GM18499 (cell line): ENCODE measurements around the gene TNIP3.
"Not testable (repeated sequence)": the region's sequence is repeated elsewhere in the genome, so short reads cannot be mapped to it uniquely, and the experiment has no call there.

Source experiments
- ATAC-seq: cut with Tn5 transposase; IDR thresholded peaks from one replicate; pipeline ENCODE4 v1.9.1; 2021; ENCODE audit warnings: moderate number of reproducible peaks; ENCODE audit not compliant: insufficient read depth, unreplicated experiment

TNIP3 gene

DNA sequence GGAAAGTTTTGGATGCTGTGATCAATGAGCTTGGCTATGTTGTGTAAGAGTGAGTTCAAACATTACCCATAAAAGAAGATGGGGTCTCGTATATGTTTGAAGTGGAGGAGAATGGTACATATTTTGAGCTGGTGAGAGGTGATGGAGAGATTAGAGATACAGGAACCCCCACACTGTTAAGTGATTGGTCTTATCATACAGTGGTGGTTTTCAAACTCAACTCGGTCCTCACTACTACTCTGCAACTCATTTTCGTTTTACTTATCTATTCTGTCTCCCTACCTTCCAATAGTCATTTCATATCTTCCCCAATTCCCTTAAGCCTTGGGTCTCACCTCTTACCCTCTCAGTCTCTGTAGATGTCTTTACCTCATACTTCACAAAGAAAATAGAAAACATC is 16.4 kb upstream of the TNIP3 start:
- no peak for ATAC-seq

DNA sequence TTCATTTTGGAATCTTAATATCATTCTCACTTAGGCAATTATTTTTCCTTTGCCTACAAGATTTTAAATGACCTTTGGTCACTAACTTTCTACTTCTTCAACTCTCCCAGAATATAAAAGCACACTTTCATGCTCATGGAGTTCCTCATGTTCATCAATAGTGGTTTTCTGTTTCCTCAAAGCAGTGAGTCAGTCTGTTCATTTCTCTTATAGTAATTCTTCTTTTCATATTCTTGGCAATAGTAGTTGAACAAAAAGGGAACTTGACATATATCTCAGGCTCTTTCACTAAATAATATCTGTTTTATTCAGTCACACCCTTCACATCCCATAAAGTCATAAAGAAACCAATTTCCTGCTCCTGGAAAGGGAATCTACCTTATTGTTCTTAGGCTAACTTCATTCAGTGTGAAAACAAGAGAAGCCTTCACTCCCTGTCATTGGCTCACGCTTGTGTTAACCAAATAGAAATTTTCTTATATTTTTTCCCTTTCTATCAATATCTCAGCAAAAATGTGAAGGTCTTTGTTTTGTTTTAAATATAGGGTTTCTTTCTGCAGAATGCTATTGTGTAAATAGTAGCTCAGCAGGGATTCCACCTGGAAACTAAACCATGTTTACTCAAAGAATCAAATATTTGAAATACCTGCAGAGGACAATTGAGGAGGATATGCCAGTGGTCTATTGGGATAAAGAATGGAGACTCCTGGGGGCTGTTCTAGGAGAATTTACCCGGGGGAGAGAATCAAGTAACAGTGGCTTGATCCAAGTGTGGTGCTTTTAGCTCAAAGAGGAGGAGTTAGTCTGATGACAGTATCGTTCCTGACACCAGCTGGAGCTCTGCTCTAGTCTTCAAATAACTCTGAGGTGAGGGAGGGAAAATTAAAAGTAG is 13.4 kb upstream of the TNIP3 start:
- ATAC-seq, result no peak

DNA sequence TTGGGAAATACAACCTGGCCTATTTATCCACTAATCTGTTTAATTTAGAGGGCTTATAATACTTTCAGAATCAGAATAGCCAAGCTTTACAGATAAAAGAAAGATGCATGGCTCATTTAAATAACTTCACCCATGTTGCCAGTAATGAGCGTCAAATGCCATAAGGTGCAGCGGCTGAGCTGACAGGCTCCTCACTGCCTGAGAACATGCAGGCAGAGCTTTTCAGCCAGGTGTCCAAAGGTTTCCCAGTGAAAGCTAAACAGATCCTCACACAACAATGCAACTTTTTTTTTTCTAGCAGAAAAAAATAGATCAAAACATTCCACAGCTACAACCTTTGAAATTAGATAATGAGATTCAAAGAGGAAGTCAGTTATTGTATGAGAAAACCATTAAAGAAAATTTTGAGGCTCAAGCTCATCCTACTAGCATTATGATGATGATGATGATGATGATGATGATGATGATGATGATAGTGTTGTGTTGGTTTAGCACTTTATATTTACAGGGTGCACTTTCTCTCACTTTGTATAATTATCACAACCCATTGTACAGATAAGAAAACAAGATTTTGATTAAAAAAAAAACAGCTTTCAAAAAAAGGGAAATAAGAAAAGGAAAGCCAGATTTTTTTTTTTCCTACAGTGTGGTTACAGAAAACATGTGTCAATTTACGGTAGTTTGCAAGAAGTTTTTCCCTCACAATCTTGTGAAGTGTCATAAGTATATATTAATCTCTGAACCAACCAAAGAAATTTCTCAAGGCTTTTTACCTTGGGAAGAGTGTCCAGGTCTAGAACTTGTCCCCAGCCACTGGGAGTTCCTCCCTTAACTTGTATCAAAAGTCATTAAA is 12.2 kb upstream of the TNIP3 start:
- ATAC-seq, result no peak

DNA sequence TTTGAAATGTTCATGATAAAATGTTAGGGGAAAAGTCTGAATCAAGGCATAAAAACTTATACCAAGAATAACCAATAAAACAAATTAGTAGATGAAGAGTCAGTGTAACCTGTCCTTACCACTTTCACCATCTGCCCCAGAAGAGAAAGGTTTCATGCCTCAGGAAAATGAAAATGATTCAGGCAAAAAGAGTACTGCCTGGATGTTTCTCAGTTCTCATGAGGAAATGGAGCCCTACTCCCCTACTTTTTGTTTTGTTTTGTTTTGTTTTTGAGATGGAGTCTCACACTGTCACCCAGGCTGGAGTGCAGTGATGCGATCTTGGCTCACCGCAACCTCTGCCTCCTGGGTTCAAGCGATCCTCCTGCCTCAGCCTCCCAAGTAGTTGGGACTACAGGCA is 7.4 kb upstream of the TNIP3 start:
- not testable (repeated sequence) for ATAC-seq

DNA sequence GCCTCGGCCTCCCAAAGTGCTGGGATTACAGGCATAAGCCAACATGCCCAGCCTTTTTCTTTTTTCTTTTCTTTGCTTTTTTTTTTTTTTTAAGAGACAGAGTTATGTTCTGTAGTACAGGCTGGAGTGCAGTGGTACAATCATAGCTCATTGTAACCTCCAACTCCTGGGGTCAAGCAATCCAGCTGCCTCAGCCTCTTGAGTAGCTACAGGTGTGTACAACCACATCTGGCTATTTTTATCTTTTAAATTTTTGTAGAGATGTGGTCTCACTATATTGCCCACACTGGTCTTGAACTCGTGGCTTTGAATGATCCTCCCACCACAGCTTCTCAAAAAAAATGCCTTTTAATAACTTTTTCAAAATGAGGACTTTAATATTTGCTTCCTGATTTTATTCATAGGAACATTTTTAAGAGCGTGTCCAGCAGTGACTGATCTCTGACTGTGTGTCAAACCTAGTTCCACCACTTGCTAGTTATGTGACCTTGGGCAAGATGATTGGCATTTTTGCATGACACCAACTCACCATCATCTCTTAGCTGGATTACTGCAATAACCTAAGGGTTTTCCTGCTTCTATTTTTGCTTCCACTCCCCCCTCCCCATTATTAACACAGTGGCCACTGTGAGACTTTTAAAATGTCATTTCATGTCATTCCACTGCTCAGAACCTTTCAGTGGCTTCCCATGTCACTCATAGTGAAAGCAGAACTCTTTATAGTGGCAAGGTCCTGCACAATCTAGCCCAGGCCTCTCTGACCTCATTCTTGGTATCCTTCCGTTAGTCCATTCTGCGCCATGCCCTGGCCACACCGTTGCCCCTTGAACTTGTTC is 4.5 kb upstream of the TNIP3 start:
- ATAC-seq, result peak; percentile 84

DNA sequence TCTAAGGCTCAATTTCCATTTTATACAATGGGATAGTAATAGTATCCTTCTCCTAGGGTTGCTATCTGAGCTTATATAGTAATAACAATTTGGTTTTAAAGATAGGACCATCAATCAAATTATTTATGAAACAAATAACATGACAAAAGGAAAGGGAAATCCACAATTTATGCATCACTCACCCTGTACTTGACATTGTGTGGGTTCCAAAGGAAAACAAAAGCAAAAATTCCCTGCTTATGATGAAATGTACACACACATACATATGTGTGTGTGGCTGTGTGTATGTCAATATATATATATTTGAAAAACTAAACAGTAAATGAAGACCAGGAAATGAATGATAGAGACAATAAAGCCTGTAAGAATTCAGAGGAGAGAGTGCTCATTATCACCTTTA is 2.9 kb upstream of the TNIP3 start:
- no peak for ATAC-seq

DNA sequence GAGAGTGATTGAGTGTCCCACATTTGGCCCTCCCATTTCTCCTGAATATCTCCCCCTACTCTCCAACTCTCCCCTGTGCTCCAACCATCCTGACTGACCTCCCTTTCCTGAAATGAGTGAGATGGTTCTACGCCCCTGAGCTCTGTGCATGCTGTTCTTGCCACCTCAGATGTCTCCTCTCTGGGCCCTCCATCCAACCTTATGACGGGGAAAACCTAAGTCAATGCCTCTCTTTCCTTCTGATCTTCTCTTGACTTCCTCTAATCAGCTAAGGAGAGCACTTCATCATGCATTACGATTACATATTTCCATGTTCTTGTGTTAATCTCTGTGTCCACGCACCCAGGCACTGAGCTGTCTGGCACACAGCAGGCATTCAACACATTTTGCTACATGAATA is 1.1 kb upstream of the TNIP3 start:
- ATAC-seq, result no peak

DNA sequence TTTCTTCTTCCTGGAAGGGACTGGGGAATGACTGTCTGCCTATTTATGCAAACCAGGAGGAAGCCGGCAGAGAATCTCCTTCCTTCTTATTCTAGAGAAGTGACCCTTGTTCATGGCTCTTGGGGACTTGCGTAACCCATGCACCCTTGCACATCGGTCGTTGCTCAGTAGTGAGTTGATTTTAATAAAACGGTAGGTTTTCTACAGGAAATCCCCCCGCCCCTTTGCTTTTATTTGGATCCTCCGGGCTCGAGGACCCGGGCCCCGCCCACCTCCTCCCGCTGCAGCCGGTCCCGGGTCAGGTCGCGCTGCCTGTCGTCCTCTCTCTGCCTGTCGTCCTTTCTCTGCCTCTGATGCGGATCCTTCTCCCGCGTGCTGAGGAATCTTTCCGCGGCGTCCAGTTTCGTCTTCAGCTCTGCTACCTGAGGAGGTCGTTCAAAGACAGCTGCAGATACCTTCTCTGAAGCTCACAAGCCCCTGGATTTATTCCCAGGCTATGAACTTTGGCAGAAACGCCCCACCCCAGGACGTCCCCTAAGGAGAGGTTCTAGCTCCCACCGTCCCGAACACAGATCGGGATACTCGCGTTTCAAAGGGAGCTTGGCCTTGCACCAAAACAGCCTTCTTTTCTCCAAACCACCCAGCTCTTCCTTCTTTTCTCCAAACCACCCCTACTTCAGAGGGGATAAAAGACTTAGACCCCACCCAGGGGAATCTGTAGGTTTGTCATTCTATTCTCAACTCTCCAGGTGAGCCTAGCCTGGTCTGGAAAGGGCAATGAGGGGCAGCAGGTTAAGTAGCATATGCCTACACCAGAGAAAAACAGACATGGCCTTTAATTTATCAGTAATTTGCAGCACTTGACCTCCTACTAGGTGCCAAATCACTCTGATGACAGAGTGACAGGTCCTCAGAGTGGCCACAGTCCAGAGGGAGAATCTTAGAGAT is 7.0 kb downstream of the TNIP3 start:
- ATAC-seq, result no peak

DNA sequence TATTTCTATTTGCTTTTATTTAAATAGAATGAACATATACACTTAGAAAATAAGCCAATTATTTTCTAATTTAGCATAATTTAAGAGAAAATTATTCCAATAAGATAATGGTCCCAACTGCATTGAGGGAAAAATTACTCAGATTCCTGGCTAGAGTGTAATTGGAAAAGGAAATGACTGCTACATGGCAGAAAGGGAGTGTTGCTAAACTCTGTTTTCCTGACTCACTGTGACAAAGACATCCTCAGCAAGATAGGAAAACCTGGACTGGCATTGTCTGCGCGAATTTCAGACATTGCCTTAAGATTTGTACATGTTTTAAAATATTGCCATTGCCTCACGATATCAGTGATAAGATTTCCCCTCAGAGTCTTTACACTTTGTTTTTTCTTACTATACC is 8.2 kb downstream of the TNIP3 start:
- ATAC-seq, result no peak

DNA sequence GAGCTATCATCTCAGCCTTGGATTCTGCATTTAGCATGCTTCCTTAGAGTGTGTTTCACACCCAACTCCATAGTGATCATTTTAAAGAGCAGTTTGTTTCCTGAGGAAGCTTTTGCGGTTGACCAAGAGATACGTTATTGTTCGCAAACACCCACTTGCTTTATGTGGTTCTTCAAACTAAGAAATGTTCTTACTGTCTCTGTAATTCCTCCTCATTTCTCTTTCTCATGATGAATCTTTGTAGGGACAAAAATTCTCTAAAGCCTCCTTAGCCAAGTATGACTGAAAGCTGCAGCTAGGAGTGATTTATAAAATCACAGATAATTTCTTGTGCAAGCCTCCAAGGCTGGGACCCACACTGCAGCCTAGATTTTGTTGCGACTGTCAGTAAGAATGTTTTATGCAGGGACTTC is 10.0 kb downstream of the TNIP3 start:
- ATAC-seq, result no peak

DNA sequence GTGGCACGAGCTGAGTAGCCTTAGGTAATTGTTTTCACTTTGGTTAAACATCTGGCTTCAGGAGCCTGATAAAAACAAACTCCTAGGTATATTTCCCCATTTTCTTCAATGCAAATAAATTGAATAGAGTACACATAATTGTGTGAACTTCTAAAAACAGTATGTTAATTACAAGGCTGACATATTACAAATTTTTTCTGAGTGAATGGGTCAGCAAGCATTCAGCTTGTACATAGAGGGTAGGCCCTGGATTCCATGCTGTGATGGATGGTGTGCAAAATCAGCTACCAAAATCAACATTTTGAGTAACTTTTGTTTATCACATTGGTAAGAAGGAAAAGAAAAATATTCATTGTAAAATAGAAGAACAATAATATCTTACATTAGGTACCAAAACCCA is 12.2 kb downstream of the TNIP3 start:
- ATAC-seq, result no peak

DNA sequence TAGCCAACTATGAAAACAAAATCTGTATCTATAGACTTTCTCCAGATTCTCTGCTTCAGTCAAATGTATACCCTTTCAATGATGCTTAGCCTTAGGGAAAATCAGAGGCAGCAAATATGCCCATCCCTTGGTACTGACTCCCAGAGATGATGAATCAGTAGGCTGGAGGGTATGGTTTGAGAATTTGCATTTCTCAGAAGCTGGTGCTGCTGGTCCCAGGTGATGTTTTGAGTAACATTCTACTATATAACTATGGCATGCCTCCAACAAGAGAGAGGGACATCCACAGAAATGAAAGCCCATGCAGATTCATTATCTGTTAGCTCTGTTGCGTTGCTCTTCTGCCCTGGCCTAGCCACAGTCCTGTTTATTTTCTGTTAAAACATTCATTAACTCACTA is 13.6 kb downstream of the TNIP3 start:
- ATAC-seq, result no peak

DNA sequence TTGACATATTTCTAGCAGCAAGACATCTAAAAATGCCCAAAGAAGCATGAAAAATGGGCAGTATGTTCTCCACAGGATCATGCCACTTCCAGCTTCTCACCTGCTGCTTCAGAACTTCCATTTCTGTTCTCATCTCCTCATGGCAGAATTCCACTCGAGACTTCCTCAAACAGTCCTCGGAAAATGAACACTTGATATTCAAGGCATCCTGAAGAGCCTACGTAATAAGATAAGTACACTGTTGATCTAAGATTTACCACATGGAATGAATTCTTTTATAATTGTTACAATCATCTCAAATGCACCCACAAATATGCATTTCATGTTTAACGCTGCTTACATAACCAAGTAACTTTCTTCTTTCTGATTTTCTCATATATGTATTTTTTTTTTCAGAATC is 14.1 kb downstream of the TNIP3 start:
- no peak for ATAC-seq

DNA sequence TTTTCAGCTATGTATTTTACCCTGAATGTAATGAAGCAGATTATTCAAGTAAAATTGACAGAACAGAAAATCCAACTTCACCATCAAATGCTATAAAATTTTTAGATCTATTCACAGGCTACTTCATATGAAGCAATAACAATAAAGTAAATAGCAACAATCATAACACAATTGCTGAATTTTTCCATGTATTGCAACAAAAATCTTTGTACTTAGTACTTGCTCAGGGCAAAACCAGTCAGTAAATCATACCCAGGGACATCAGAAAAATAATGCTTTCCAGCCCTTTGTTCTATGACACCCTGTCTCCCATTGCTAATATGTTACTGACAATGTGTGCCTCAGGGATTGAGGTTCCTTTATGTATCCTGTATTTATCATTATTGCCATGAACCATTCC is 15.5 kb downstream of the TNIP3 start:
- no peak for ATAC-seq

DNA sequence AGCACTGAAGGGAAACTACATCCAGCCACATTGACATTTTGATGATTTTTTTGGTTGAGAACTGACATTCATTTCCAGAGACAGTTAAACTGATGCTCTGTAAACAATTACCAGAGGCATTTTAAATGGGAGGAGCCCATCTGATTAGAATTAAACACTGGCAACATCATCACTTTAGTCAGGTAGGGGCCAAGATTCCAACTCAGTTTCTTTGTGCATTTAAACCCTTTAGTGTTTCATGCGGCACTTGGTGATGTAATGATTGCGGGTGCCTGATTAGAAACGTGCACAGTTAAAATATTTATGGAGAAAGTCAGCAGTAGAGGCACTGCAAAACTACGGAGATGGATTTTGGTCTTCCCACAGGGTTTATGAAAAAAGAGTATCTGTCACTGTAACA is 16.1 kb downstream of the TNIP3 start:
- no peak for ATAC-seq

DNA sequence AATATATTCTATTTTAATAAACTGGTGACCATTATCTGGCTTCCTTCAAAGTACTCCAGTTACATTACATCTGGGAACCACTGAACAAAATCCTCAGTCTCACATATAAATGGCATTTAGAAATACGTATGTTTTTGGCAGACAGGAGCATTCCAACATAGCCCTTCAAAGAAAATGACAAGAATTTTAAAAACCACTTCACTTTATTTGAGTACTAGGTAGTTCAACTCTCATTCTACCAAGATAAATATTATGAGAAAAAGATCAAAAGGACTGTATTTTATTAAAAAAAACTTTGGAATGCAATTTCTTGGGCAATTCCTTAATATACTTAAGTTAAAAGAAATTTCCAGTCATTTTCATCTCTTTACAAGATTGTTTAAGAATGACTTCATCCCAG is 17.6 kb downstream of the TNIP3 start:
- ATAC-seq, result no peak

DNA sequence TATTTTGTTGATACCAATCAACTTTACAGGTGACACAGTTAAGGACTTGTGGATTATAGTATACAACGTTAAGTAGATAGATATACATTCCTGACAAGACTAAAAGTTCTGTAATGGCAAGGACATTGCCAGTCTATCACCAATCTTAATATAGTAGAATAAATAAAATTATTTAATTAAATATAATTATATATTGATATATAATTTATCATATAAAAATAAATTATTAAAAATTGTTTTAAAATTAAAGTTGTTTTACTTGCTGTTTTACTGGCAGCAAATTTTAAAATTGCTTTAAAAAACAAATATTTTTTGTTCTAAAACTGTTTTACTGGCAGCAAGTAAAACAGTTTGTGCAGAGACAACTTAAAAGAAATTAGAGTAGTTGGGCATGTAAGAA is 18.7 kb downstream of the TNIP3 start:
- no peak for ATAC-seq

DNA sequence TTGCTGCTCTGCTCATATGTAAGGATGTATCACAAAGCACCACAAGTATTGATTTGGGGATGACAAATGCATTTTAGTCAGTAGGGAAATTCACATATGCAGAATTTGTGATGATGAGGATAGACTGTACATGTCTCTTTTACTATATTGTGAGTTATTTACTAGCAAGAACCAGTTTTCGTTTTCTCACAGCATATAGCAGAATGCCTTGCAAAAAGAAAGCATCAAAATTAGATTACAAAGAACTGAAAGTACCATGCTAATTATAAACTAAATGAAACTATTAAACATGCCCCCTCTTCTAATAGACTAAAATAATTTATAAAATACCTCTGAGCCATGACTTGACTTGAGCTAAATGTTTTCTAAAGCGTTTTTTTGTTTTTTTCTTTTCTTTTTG is 20.1 kb downstream of the TNIP3 start:
- no peak for ATAC-seq

DNA sequence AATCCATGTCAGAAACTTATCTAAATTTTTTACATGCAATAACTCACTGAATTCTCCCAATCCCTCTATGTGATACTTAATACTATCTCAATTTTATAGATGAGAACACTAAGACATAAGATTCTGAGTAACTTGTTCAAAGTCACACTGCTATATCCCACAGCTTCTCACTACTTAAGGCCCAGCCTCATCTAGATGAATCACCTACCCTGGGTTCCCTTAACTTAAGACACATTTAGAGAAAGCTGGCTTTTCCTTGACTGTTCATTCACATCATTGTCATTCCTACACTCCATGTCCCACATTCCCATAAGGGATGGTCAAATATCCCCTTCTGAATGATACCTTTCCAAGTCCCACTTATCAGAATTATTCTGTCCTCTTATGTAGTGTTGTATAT is 21.0 kb downstream of the TNIP3 start:
- ATAC-seq, result no peak
